H9 (cell line): ENCODE data around the gene TMEM82. TPM values are rescaled to one million over a fixed set of nuclear protein-coding genes. Genes with fewer than 3 reads are reported as not detected.

ENCODE experiments used
- DNase-seq: peaks from one replicate; pipeline ENCODE4 v3.0.0-alpha.2; 2017
- H2AFZ ChIP-seq: one replicate; pipeline ENCODE4 v1.6.1; 2013; ENCODE audit warnings: mild to moderate bottlenecking, low read length, control low read depth, moderate library complexity
- H2AK5ac ChIP-seq: 2 replicates; pipeline ENCODE4 v1.6.1; 2013; ENCODE audit warnings: low read length, control low read depth, mixed read lengths; ENCODE audit not compliant: insufficient read length
- H2BK120ac ChIP-seq: one replicate; pipeline ENCODE4 v1.6.1; 2013; ENCODE audit warnings: low read depth, mild to moderate bottlenecking, low read length, control low read depth, inconsistent platforms; ENCODE audit not compliant: poor library complexity, severe bottlenecking
- H2BK12ac ChIP-seq: 2 replicates; pipeline ENCODE4 v1.6.1; 2013; ENCODE audit warnings: low read length, control low read depth, mixed read lengths, low read depth; ENCODE audit not compliant: insufficient read length
- H2BK15ac ChIP-seq: 2 replicates; pipeline ENCODE4 v1.6.1; 2013; ENCODE audit warnings: low read depth, low read length, control low read depth
- H2BK20ac ChIP-seq: one replicate; pipeline ENCODE4 v1.6.1; 2013; ENCODE audit warnings: low read depth, mild to moderate bottlenecking, low read length, control low read depth, inconsistent platforms; ENCODE audit not compliant: poor library complexity, severe bottlenecking
- H2BK5ac ChIP-seq: 2 replicates; pipeline ENCODE4 v1.6.1; 2013; ENCODE audit warnings: low read length, control low read depth, mixed read lengths; ENCODE audit not compliant: insufficient read length
- H3K14ac ChIP-seq: 2 replicates; pipeline ENCODE4 v1.6.1; 2013; ENCODE audit warnings: low read length, control low read depth; ENCODE audit not compliant: insufficient read depth
- H3K18ac ChIP-seq: 2 replicates; pipeline ENCODE4 v1.6.1; 2013; ENCODE audit warnings: low read depth, mild to moderate bottlenecking, mixed read lengths, low read length, control low read depth; ENCODE audit not compliant: insufficient read length
- H3K23ac ChIP-seq: 2 replicates; pipeline ENCODE4 v1.6.1; 2013; ENCODE audit warnings: low read length, control low read depth, mixed read lengths, low read depth; ENCODE audit not compliant: insufficient read length
- H3K23me2 ChIP-seq: 2 replicates; pipeline ENCODE4 v1.6.1; 2013; ENCODE audit warnings: low read depth, mild to moderate bottlenecking, mixed read lengths, low read length, control low read depth; ENCODE audit not compliant: insufficient read length, poor library complexity, severe bottlenecking
- H3K27ac ChIP-seq: 2 replicates; pipeline ENCODE4 v1.5.1; 2013; ENCODE audit warnings: low read length, control low read depth, mixed read lengths, low read depth; ENCODE audit not compliant: insufficient read length
- H3K27me3 ChIP-seq: 2 replicates; pipeline ENCODE4 v1.6.1; 2013; ENCODE audit warnings: low read length, control low read depth, inconsistent platforms; ENCODE audit not compliant: insufficient read depth
- H3K4ac ChIP-seq: 2 replicates; pipeline ENCODE4 v1.6.1; 2013; ENCODE audit warnings: low read depth, mild to moderate bottlenecking, control low read depth, inconsistent platforms, low read length, moderate library complexity
- H3K4me1 ChIP-seq: 2 replicates; pipeline ENCODE4 v1.6.1; 2013; ENCODE audit warnings: low read length, control low read depth, inconsistent platforms; ENCODE audit not compliant: insufficient read depth
- H3K4me2 ChIP-seq: 2 replicates; pipeline ENCODE4 v1.6.1; 2013; ENCODE audit warnings: low read length, control low read depth, mixed read lengths; ENCODE audit not compliant: insufficient read length, insufficient read depth
- H3K56ac ChIP-seq: 2 replicates; pipeline ENCODE4 v1.6.1; 2013; ENCODE audit warnings: low read depth, mild to moderate bottlenecking, mixed read lengths, low read length, control low read depth; ENCODE audit not compliant: insufficient read length
- H3K79me1 ChIP-seq: 2 replicates; pipeline ENCODE4 v1.6.1; 2013; ENCODE audit warnings: low read depth, mild to moderate bottlenecking, moderate library complexity, low read length, control low read depth, inconsistent platforms; ENCODE audit not compliant: insufficient read depth, poor library complexity, severe bottlenecking
- H3K79me2 ChIP-seq: 2 replicates; pipeline ENCODE4 v1.6.1; 2013; ENCODE audit warnings: low read length, control low read depth, inconsistent platforms; ENCODE audit not compliant: insufficient read depth
- H3K9ac ChIP-seq: 2 replicates; pipeline ENCODE4 v1.6.1; 2013; ENCODE audit warnings: low read length, control low read depth, mixed read lengths; ENCODE audit not compliant: insufficient read length; ENCODE audit errors: extremely low read depth
- H3K9me3 ChIP-seq: one replicate; pipeline ENCODE4 v1.6.1; 2013; ENCODE audit warnings: low read depth, low read length, inconsistent platforms; ENCODE audit not compliant: control insufficient read depth
- H3T11ph ChIP-seq: one replicate; pipeline ENCODE4 v1.6.1; 2013; ENCODE audit warnings: mild to moderate bottlenecking, low read length, control low read depth, inconsistent platforms
- H4K20me1 ChIP-seq: one replicate; pipeline ENCODE4 v1.6.1; 2013; ENCODE audit not compliant: control insufficient read depth, insufficient read length, insufficient read depth
- H4K5ac ChIP-seq: 2 replicates; pipeline ENCODE4 v1.6.1; 2013; ENCODE audit warnings: low read depth, mild to moderate bottlenecking, mixed read lengths, low read length, control low read depth; ENCODE audit not compliant: insufficient read length
- H4K8ac ChIP-seq: replicated peaks from 2 replicates; pipeline ENCODE4 v1.6.1; 2013; ENCODE audit warnings: low read length, control low read depth, mixed read lengths, low read depth; ENCODE audit not compliant: insufficient read length
- H4K91ac ChIP-seq: 2 replicates; pipeline ENCODE4 v1.6.1; 2013; ENCODE audit warnings: low read depth, mild to moderate bottlenecking, moderate library complexity, mixed read lengths, low read length, control low read depth; ENCODE audit not compliant: insufficient read length
- H3K27ac Mint-ChIP-seq, 3 experiments: 2 replicates in 2 of 3; 3 replicates in 1 of 3; pipeline ENCODE4 v1.8.0; 2020 to 2021; ENCODE audit warnings: mixed read lengths in 3 of 3, mild to moderate bottlenecking in 1 of 3, moderate library complexity in 1 of 3
- H3K27me3 Mint-ChIP-seq: 2 replicates; pipeline ENCODE4 v1.8.0; 2021; ENCODE audit warnings: low read depth, mild to moderate bottlenecking, moderate library complexity, mixed read lengths
- H3K36me3 Mint-ChIP-seq, 3 experiments: 2 replicates in 2 of 3; 3 replicates in 1 of 3; pipeline ENCODE4 v1.8.0; 2020 to 2021; ENCODE audit warnings: low read depth in 3 of 3, mixed read lengths in 3 of 3; ENCODE audit not compliant: insufficient read depth in 1 of 3
- H3K4me1 Mint-ChIP-seq, 2 experiments: 2 replicates each; pipeline ENCODE4 v1.8.0; 2020; ENCODE audit warnings: mixed read lengths in 2 of 2
- H3K4me3 Mint-ChIP-seq, 2 experiments: 2 replicates in 1 of 2; 3 replicates in 1 of 2; pipeline ENCODE4 v1.8.0; 2020 to 2021; ENCODE audit warnings: mild to moderate bottlenecking in 2 of 2, mixed read lengths in 2 of 2, moderate library complexity in 1 of 2
- H3K9me3 Mint-ChIP-seq, 2 experiments: 2 replicates in 1 of 2; 3 replicates in 1 of 2; pipeline ENCODE4 v1.8.0; 2020; ENCODE audit warnings: mild to moderate bottlenecking in 2 of 2, mixed read lengths in 2 of 2, moderate library complexity in 1 of 2
- WGBS: extraction: QIAGEN DNeasy Blood & Tissue Kit; methylation state at CpG from one replicate; pipeline ENCODE4 v1.1.7; 2013; ENCODE audit warnings: missing lambda C conversion rate, low lambda C conversion rate, mixed read lengths; ENCODE audit not compliant: insufficient read length; ENCODE audit errors: extremely low coverage; 5-methylcytosine and 5-hydroxymethylcytosine counted together
- total RNA-seq: library from RNA; stranded (reverse); gene quantifications from 2 replicates; pipeline ENCODE4 v1.2.1, GENCODE V29; 2021
- TF ChIP-seq, protein P1 (sequence below): fragments of 200-600 bp; sonication (generic); conservative IDR thresholded peaks from 3 replicates; pipeline ENCODE4 v1.8.0; 2021; ENCODE audit warnings: antibody characterized with exemption, mild to moderate bottlenecking

Gene TMEM82
- total RNA-seq, 1 experiment from 2014 or later = 1.4 TPM

DNA sequence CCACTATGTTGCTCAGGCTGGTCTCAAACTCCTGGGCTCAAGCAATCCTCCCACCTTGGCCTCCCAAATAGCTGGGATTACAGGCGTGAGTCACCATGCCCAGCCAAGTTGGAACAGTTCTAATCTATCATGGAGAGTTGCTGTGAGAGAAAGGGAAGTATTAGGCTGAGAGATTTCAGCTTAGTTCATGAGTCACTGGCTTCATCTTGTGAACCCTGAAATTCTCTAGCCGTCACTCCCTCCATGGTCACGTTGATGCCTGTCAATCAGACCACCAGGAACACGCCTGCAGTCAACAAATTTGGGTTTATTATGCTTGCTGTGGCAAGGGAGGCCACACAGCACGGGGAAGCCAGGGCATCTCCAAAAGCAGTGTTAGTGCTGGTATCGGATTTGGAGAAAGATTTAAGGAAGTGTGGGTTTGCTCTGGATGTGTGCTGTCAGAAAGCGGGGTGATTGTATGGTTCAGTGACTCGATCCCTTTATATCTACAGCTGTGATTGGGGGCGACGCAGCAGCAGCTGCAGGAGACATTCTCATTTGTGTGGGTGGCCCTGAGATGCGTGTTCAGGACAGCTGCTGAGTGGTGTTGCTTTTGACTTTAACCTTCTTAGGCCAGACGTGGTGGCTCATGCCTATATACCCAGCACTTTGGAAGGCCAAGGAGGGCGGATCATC, 46.5 kb downstream of the TMEM82 start:
- H3K4me2 ChIP-seq = no peak overlapping the region
- H4K20me1 ChIP-seq = no peaks in the 10 kb centered on the region
- TF ChIP-seq, protein P1, sequence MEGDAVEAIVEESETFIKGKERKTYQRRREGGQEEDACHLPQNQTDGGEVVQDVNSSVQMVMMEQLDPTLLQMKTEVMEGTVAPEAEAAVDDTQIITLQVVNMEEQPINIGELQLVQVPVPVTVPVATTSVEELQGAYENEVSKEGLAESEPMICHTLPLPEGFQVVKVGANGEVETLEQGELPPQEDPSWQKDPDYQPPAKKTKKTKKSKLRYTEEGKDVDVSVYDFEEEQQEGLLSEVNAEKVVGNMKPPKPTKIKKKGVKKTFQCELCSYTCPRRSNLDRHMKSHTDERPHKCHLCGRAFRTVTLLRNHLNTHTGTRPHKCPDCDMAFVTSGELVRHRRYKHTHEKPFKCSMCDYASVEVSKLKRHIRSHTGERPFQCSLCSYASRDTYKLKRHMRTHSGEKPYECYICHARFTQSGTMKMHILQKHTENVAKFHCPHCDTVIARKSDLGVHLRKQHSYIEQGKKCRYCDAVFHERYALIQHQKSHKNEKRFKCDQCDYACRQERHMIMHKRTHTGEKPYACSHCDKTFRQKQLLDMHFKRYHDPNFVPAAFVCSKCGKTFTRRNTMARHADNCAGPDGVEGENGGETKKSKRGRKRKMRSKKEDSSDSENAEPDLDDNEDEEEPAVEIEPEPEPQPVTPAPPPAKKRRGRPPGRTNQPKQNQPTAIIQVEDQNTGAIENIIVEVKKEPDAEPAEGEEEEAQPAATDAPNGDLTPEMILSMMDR = no peak
- H3K9me3 ChIP-seq = no peaks in the 10 kb centered on the region
- peaks cover 3 to 20% (median 9%) of the 10 kb centered on the region in 3 experiments; a peak in 5 of 7 replicates for H3K36me3 Mint-ChIP-seq
- DNase-seq = no peak
- no peak overlapping the region for H3K56ac ChIP-seq
- H3K9ac ChIP-seq = no peak overlapping the region
- no peak overlapping the region for H2AK5ac ChIP-seq
- no peak overlapping the region for H2BK20ac ChIP-seq
- H3K79me2 ChIP-seq = no peaks in the 10 kb centered on the region
- no peak overlapping the region for H2BK120ac ChIP-seq
- H3K9me3 Mint-ChIP-seq = no peaks in the 10 kb centered on the region
- H3K23ac ChIP-seq = no peak overlapping the region
- no peak overlapping the region for H3K4me3 Mint-ChIP-seq
- H4K8ac ChIP-seq = no peak overlapping the region
- H3K79me1 ChIP-seq = no peaks in the 10 kb centered on the region
- H3K27me3 Mint-ChIP-seq = no peaks in the 10 kb centered on the region
- H4K91ac ChIP-seq = no peak overlapping the region
- no peak overlapping the region for H3K14ac ChIP-seq
- no peaks in the 10 kb centered on the region for H3K27me3 ChIP-seq
- no peak overlapping the region for H3K27ac ChIP-seq
- no peak overlapping the region for H2BK15ac ChIP-seq
- H3K4me1 Mint-ChIP-seq = peaks cover 0 to 2% of the 10 kb centered on the region in 2 experiments; a peak in 1 of 4 replicates
- no peak overlapping the region for H2BK12ac ChIP-seq
- no peak overlapping the region for H4K5ac ChIP-seq
- no peak overlapping the region for H3T11ph ChIP-seq
- no CpG with 5 or more reads among the region's 13 CpGs for WGBS
- no peak overlapping the region for H2AFZ ChIP-seq
- no peak overlapping the region for H3K18ac ChIP-seq
- H3K4me1 ChIP-seq = no peaks in the 10 kb centered on the region
- peaks cover 3% of the 10 kb centered on the region for H3K23me2 ChIP-seq
- no peak overlapping the region for H3K4ac ChIP-seq
- no peak overlapping the region for H2BK5ac ChIP-seq
- H3K27ac Mint-ChIP-seq = 0 out of 7 replicates have a peak overlapping the region, but pooled peaks of 1 of the 3 experiments have one; percentile 40
